Neural progenitor cell (in vitro differentiated cells): ENCODE results near the gene IGBP1.

Source experiments
- EZH2 ChIP-seq: fragments of 200-600 bp; sonication (generic); IDR thresholded peaks from 2 replicates; pipeline ENCODE4 v1.6.1; 2017; ENCODE audit warnings: antibody characterized with exemption, mild to moderate bottlenecking, moderate library complexity
- EZH2phosphoT487 ChIP-seq: fragments of 200-600 bp; sonication (generic); IDR thresholded peaks from 2 replicates; pipeline ENCODE4 v1.6.1; 2017; ENCODE audit warnings: antibody characterized with exemption

- no peak for TF ChIP-seq EZH2
- no peak for TF ChIP-seq EZH2phosphoT487
Measured at GRCh38 chrX:70208479-70208878, 75.2 kb downstream of the IGBP1 start.
